Thoracic aorta (tissue), 2 donors: ENCODE results near the gene ASTN1. TPM values are rescaled to one million over a fixed set of nuclear protein-coding genes. Genes with fewer than 3 reads are reported as not detected.

Experiments
- ATAC-seq: fragments of 150-250 bp; one replicate; pipeline ENCODE4 v1.8.0; 2017; ENCODE audit warnings: low read depth; ENCODE audit not compliant: insufficient number of reproducible peaks, low FRiP score
- DNase-seq: peaks from one replicate; pipeline ENCODE4 v3.0.0-alpha.2; 2020; ENCODE audit warnings: low spot score
- H3K27ac ChIP-seq, 2 donors: fragments of 200-600 bp; sonication (generic); 1 replicate in 1 of 2; 2 replicates in 1 of 2; pipeline ENCODE4 v1.5.1; 2016; ENCODE audit warnings: mild to moderate bottlenecking in 2 of 2, moderate library complexity in 2 of 2
- H3K27me3 ChIP-seq: fragments of 200-600 bp; sonication (generic); replicated peaks from 2 replicates; pipeline ENCODE4 v1.6.0; 2016; ENCODE audit warnings: mild to moderate bottlenecking; ENCODE audit not compliant: insufficient read depth
- H3K36me3 ChIP-seq: fragments of 200-600 bp; sonication (generic); one replicate; pipeline ENCODE4 v1.5.1; 2016
- H3K4me1 ChIP-seq, 2 donors: fragments of 200-600 bp; sonication (generic); 1 replicate in 1 of 2; 2 replicates in 1 of 2; pipeline versions ENCODE4 v1.5.1 to v1.6.0; 2016; ENCODE audit warnings: low read depth in 2 of 2, mild to moderate bottlenecking in 1 of 2; ENCODE audit not compliant: control insufficient read depth in 1 of 2
- H3K4me3 ChIP-seq: fragments of 200-600 bp; sonication (generic); 2 replicates; pipeline ENCODE4 v1.5.1; 2016; ENCODE audit warnings: mild to moderate bottlenecking
- H3K9me3 ChIP-seq: fragments of 200-600 bp; sonication (generic); 2 replicates; pipeline ENCODE4 v1.5.1; 2016
- CTCF ChIP-seq: fragments of 200-600 bp; sonication (generic); IDR thresholded peaks from one replicate; pipeline ENCODE4 v1.5.1; 2019; ENCODE audit warnings: antibody characterized with exemption
- total RNA-seq, 2 donors: library from RNA; depleted of rRNA; stranded (reverse); fragments of >200 nt; gene quantifications; one replicate each; pipeline versions ENCODE4 v1.1.0 to v1.2.3, GENCODE V29; 2016

ASTN1 gene
- total RNA-seq, 2 donors from 2014 or later = 0.41 to 0.42 TPM

DNA sequence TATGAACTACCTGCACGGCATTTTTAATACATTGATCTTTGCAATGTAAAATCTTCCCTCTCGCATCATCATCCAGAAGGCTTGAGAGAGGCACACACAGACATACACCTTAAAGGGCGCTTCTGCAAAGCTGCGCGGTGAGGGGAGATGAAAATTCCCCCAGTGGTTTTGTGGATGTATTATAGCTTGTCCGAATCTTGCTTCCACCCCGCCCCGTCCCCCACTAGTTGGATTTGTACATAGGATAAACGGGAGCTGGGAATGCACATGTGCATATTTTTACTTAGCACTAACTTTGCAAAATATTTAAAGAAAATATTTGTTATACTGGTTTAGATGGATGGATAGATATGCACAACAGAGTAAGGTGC lies 542 bp upstream of the ASTN1 start:
- Histone ChIP-seq H3K4me1 (peaks cover 3 to 13% of the 10 kb centered on the region in 2 donors), H3K4me3 (peak overlapping the region; percentile 61), H3K9me3 (no peaks in the 10 kb centered on the region), H3K27me3 (no peaks in the 10 kb centered on the region), H3K27ac (no peak overlapping the region), H3K36me3 (no peaks in the 10 kb centered on the region)
- no peak for TF ChIP-seq CTCF
- ATAC-seq (no peak), DNase-seq (no peak)

DNA sequence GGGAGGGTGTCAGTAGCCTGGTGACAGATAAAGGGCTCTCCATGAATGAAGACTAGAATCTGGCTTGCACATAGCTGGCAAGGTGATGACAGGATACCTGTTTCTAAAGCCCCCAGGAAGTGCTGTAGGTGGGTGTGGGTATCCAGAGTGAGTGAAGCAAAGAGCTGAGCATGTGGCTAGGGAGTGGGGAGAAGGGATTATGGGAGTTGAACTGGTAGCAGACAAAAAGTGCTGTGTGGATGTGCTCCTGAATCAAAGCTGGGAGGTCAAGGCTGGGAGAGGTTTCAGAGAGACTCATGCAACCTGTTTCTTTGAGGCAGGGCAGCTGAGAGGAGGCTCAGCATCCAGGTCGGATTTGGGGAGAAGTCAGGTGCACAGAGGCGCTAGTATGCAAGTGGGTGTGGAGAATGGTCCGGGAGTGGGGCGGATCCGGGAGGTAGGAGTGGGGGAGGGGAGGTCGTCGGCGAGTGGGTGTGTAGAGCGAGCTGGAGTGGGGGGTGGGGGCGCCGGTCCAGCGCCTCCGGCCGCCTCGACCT lies 600 bp downstream of the ASTN1 start:
- ATAC-seq (no peak), DNase-seq (no peak)
- no peaks in the 10 kb centered on the region for H3K9me3 ChIP-seq
- no peak for TF ChIP-seq CTCF
- peak overlapping the region; percentile 61 for H3K4me3 ChIP-seq
- peaks cover 3 to 13% of the 10 kb centered on the region in 2 donors for H3K4me1 ChIP-seq
- no peak overlapping the region for H3K27ac ChIP-seq
- no peaks in the 10 kb centered on the region for H3K36me3 ChIP-seq
- no peaks in the 10 kb centered on the region for H3K27me3 ChIP-seq

DNA sequence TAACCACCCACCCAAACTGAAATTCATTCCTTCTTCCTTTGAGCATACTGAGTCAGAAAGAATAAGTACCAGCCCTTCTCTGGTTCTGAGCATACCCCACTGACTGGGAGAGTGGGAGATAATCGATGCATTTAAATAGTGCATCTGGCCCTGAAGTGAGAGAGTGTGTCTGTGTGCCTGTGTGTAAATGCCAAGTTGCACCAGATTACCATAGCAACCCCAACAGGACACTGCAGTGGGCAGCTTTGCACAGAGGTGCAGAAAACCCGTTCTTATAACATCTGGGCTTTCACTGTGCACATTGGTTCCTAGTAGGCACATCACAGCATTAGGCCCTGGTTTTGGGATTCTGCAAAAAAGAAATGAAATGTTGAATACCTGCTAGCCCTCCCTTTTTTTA lies 2.3 kb downstream of the ASTN1 start:
- no peak for TF ChIP-seq CTCF
- no peak overlapping the region for H3K4me3 ChIP-seq

GRCh38 chr1:177146499-177146898 lies 18.0 kb downstream of the ASTN1 start:
- TF ChIP-seq CTCF = no peak
- Histone ChIP-seq H3K36me3 (no peaks in the 10 kb centered on the region), H3K27me3 (no peaks in the 10 kb centered on the region), H3K9me3 (no peaks in the 10 kb centered on the region), H3K4me3 (no peak overlapping the region), H3K4me1 (no peaks in the 10 kb centered on the region), H3K27ac (no peak overlapping the region)
- ATAC-seq (no peak), DNase-seq (no peak)

More for the DNA sequence above, 2.3 kb downstream of the ASTN1 start:
- DNase-seq = no peak
- Histone ChIP-seq H3K36me3 (no peaks in the 10 kb centered on the region), H3K9me3 (no peaks in the 10 kb centered on the region), H3K27me3 (no peaks in the 10 kb centered on the region), H3K4me1 (peaks cover 3 to 13% of the 10 kb centered on the region in 2 donors), H3K27ac (no peak overlapping the region)
- ATAC-seq = no peak

DNA sequence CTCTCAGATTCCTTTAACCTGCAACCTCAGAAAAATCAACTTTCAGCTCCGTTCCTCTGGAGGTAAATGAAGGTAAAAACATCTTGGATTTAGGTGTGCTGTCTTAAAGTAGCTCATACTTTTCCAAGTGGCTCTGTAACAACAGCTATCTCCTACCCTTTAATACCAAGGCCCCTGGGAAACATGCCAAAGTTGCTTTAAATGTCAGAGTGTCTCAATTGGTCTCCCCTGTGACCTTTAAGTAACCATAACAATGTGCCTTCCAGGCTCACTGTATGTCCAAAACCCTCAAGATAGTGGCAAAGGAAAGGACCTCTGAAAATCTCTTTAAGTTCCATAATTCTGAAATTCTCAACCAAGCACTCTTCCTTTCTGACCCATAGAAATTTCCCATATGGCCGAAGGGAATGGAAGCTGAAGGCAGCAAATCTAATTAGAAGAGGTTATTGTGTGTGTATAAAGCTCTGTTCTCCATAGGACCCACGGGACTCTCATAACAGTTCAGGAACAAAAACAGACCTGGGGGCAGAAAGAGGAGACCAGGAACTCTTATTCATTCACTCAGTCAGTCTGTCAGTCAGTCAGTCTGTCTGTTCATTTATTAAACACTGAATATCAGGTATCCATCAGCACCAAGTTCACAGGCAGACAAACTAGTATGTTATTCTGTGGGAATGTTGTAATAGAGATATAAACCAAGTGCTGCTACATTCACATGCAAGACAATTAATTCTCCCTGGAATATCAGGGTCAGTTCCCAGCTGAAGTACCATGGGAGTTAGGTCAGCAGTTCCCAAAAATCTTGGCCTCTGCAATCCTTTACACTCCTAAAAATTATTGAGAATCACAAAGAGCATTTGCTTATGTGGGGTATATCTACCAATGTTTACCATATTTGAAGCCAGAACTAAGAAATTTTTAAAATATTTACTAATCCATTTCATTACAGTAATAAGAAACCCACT lies 19.1 kb downstream of the ASTN1 start:
- DNase-seq (no peak), ATAC-seq (no peak)
- Histone ChIP-seq H3K36me3 (no peaks in the 10 kb centered on the region), H3K9me3 (no peaks in the 10 kb centered on the region), H3K27ac (no peak overlapping the region), H3K4me1 (no peaks in the 10 kb centered on the region), H3K4me3 (no peak overlapping the region), H3K27me3 (no peaks in the 10 kb centered on the region)
- no peak for TF ChIP-seq CTCF
